Endothelial cell of umbilical vein (primary cell): ENCODE data around the gene STAU1. TPM values are rescaled to one million over a fixed set of nuclear protein-coding genes. Genes with fewer than 3 reads are reported as not detected.

Source experiments
- BruUV-seq: library from RNA; stranded (reverse); fragments of 400-500 nt; replicated peaks from 2 replicates; lab custom pipeline; 2021; lab: Mats Ljungman, UMichigan
- CTCF ChIA-PET: fragments of 300-600, 350-600 bp; sonication (Branson Sonifier 250); formaldehyde crosslinking; loops from one replicate; lab custom pipeline; 2021; ENCODE audit warnings: antibody characterized with exemption, inconsistent platforms; lab: Charles Lee
- POLR2A ChIA-PET: fragments of 300-600, 350-600 bp; sonication (Branson Sonifier 250); formaldehyde crosslinking; loops from one replicate; lab custom pipeline; 2021; ENCODE audit warnings: antibody characterized with exemption, inconsistent platforms; lab: Charles Lee
- DNase-seq: peaks from one replicate; pipeline ENCODE4 v3.0.0-alpha.2; 2011; ENCODE audit warnings: low read depth, low spot score
- FAIRE-seq: peaks from 2 replicates; lab custom pipeline; 2011; peaks lifted over from hg19 to GRCh38; lab: Jason Lieb, UNC
- H2AFZ ChIP-seq: 2 replicates; pipeline ENCODE4 v1.6.0; 2012; ENCODE audit warnings: low read depth, low read length, control low read depth, inconsistent platforms
- H3K27ac ChIP-seq: 2 replicates; pipeline ENCODE4 v1.5.1; 2011; ENCODE audit warnings: low read depth, mild to moderate bottlenecking, control low read depth, low read length, moderate library complexity; ENCODE audit not compliant: insufficient read depth
- H3K27me3 ChIP-seq, 2 experiments: 2 replicates each; pipeline versions ENCODE4 v1.6.0 to v1.6.1; 2011; ENCODE audit warnings: low read length in 2 of 2, mixed read lengths in 1 of 2; ENCODE audit not compliant: control insufficient read depth in 2 of 2, insufficient read depth in 2 of 2
- H3K36me3 ChIP-seq, 2 experiments: 2 replicates in 1 of 2; 3 replicates in 1 of 2; pipeline ENCODE4 v1.5.1; 2011; ENCODE audit warnings: low read length in 2 of 2, mild to moderate bottlenecking in 1 of 2, moderate library complexity in 1 of 2; ENCODE audit not compliant: control insufficient read depth in 2 of 2, insufficient read depth in 2 of 2; ENCODE audit errors: extremely low read depth in 1 of 2
- H3K4me1 ChIP-seq: 3 replicates; pipeline ENCODE4 v1.5.1; 2011; ENCODE audit warnings: mild to moderate bottlenecking, low read length; ENCODE audit not compliant: control insufficient read depth, insufficient read depth; ENCODE audit errors: extremely low read depth
- H3K4me2 ChIP-seq: 2 replicates; pipeline ENCODE4 v1.6.1; 2011; ENCODE audit warnings: low read length, control low read depth, mixed read lengths; ENCODE audit not compliant: insufficient read depth
- H3K4me3 ChIP-seq, 3 experiments: fragments of 200-600 bp in 1 of 3; sonication (generic), shearing (Covaris generic) in 1 of 3; replicated peaks in 1 of 3; 2 replicates each; pipeline ENCODE4 v1.5.1; 2011 to 2016; ENCODE audit warnings: control low read depth in 3 of 3, low read length in 3 of 3, mild to moderate bottlenecking in 2 of 3, inconsistent platforms in 1 of 3, low read depth in 1 of 3, moderate library complexity in 1 of 3; ENCODE audit not compliant: insufficient read depth in 1 of 3
- H3K79me2 ChIP-seq: 2 replicates; pipeline ENCODE4 v1.6.0; 2012; ENCODE audit warnings: low read length, inconsistent platforms; ENCODE audit not compliant: control insufficient read depth, insufficient read depth
- H3K9ac ChIP-seq: replicated peaks from 2 replicates; pipeline ENCODE3; 2011; ENCODE audit warnings: low read length, control low read depth; ENCODE audit not compliant: insufficient read depth; ENCODE audit errors: extremely low read depth
- H3K9me1 ChIP-seq: replicated peaks from 3 replicates; pipeline ENCODE4 v1.6.0; 2011; ENCODE audit warnings: mild to moderate bottlenecking, low read length; ENCODE audit not compliant: control insufficient read depth, insufficient read depth; ENCODE audit errors: extremely low read depth
- H3K9me3 ChIP-seq: replicated peaks from 2 replicates; pipeline ENCODE4 v1.5.1; 2012; ENCODE audit warnings: low read length, inconsistent platforms; ENCODE audit not compliant: control insufficient read depth, insufficient read depth
- H4K20me1 ChIP-seq: replicated peaks from 2 replicates; pipeline ENCODE3; 2011; ENCODE audit warnings: mild to moderate bottlenecking, low read length; ENCODE audit not compliant: control insufficient read depth, insufficient read depth; ENCODE audit errors: extremely low read depth
- EZH2 ChIP-seq: IDR thresholded peaks from 2 replicates; pipeline ENCODE4 v1.6.1; 2012; ENCODE audit warnings: borderline replicate concordance, low read depth, mild to moderate bottlenecking, moderate library complexity, low read length, inconsistent platforms; ENCODE audit not compliant: severe bottlenecking
- FOS ChIP-seq: IDR thresholded peaks from 2 replicates; pipeline ENCODE4 v1.6.1; 2011; ENCODE audit warnings: mild to moderate bottlenecking, low read length, moderate library complexity, borderline replicate concordance; ENCODE audit not compliant: insufficient read depth
- GATA2 ChIP-seq: IDR thresholded peaks from 2 replicates; pipeline ENCODE4 v1.7.0; 2011; ENCODE audit warnings: low read depth, mild to moderate bottlenecking, moderate library complexity, mixed read lengths, low read length; ENCODE audit not compliant: insufficient read length, insufficient read depth
- JUN ChIP-seq: IDR thresholded peaks from 2 replicates; pipeline ENCODE4 v1.6.1; 2011; ENCODE audit warnings: borderline replicate concordance, low read depth; ENCODE audit not compliant: insufficient read length, insufficient read depth
- MYC ChIP-seq: IDR thresholded peaks from one replicate; pipeline ENCODE4 v1.6.1; 2011; ENCODE audit warnings: mild to moderate bottlenecking, low read depth, low read length
- POLR2A ChIP-seq: IDR thresholded peaks from 2 replicates; pipeline ENCODE4 v1.6.1; 2012; ENCODE audit warnings: low read depth, mild to moderate bottlenecking, control low read depth, low read length
- POLR2AphosphoS5 ChIP-seq: IDR thresholded peaks from 2 replicates; pipeline ENCODE4 v1.6.1; 2012; ENCODE audit warnings: low read depth, mild to moderate bottlenecking, control low read depth, low read length, moderate library complexity; ENCODE audit not compliant: insufficient read depth
- dilution Hi-C: fragments of 300-500 bp; cut with MboI; formaldehyde crosslinking; loops from one replicate; pipeline ENCODE4 v1.15.0; 2019; ENCODE audit warnings: low sequenced_read_pairs; ENCODE audit not compliant: extremely low pct_ligation_motif_present
- intact Hi-C: fragments of 100-400 bp; cut with micrococcal nuclease; formaldehyde crosslinking; loops from one replicate; pipeline ENCODE4 v1.10.0; 2022
- polyA plus RNA-seq, 4 experiments: library from polyadenylated mRNA; depleted of rRNA in 3 of 4; stranded (reverse) in 3 of 4; unstranded in 1 of 4; fragments of >200 nt; gene quantifications; 2 replicates each; pipeline versions ENCODE4 v1.2.1 to v1.2.3, GENCODE V29; 2011 to 2012; ENCODE audit warnings: missing spikeins in 1 of 4
- total RNA-seq: library from RNA; stranded (reverse); gene quantifications from 2 replicates; pipeline ENCODE4 v1.2.3, GENCODE V29; 2021
- TF ChIP-seq, protein P1 (sequence below): IDR thresholded peaks from 2 replicates; pipeline ENCODE4 v1.6.1; 2011; ENCODE audit not compliant: insufficient read depth, insufficient read length
- TF ChIP-seq, protein P2 (sequence below), 2 donors: IDR thresholded peaks; 1 replicate in 1 of 2; 2 replicates in 1 of 2; pipeline ENCODE4 v1.5.1; 2011; ENCODE audit warnings: low read length in 2 of 2, mild to moderate bottlenecking in 2 of 2, moderate library complexity in 2 of 2, control low read depth in 1 of 2, inconsistent platforms in 1 of 2, low read depth in 1 of 2; ENCODE audit not compliant: insufficient read depth in 1 of 2; ENCODE audit errors: extremely low read depth in 1 of 2

The STAU1 gene
- total and polyA plus RNA-seq, 2 donors (not counting 3 experiments of a cell fraction or from before 2014, with no cell fraction given), result 53.1 to 98.1 TPM

DNA sequence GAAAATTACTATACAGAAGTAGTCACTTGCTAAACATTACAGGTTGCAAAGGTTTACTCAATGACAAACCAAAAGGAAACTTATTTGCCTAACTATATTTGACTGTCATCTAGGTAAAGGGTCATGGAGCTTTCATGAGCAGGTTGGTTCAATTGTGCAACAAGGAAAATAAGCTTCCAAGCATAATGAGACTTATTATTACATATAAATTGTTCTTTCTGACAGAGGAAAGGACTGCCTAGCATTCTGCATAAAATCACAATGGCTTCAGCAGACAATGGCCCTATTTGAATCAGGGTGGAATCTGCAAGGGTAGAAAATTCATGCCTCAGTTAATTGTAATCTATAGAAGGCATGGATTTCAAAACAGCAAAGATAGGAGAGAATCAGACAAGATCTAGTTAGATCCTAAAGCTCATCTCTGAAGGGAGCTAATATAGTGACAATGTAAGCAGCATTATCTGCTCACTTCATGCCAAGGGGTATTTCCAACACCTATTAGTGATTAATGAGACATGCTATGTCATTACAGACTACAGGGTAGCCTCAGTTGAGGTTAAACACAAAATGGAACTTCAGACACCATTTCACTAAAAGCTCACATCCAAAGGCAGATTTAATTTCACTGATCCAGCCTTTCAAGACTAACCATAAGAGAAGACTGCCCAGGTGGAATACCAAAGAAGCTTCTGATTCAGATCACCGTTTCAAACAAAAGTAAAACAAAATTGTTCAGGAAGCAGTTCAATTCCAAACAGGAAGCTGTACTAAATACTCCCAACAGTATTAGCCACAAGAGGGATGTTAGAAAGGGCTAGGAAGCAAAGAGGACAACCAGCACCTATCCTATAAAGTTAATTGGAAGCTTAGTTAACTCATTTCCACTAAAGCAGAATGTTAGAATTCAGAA is 8.5 kb downstream of the STAU1 start:
- Histone ChIP-seq H3K4me2 (peak overlapping the region; percentile 14), H3K4me1 (peaks cover 10% of the 10 kb centered on the region), H3K36me3 (peaks cover 0 to 3% of the 10 kb centered on the region in 2 experiments), H2AFZ (no peak overlapping the region), H3K4me3 (no peak overlapping the region), H3K79me2 (peaks cover 79% of the 10 kb centered on the region), H4K20me1 (peaks cover 8% of the 10 kb centered on the region), H3K9ac (no peak overlapping the region), H3K9me1 (no peaks in the 10 kb centered on the region), H3K27me3 (no peaks in the 10 kb centered on the region), H3K9me3 (no peaks in the 10 kb centered on the region), H3K27ac (no peak overlapping the region)
- CTCF ChIA-PET, result interaction anchor here (1.1 to 4.6 kb wide), 6 partner anchors 12 to 46 kb away, joined by 3 to 23 read pairs (median 10); no protein-coding TSS in a partner anchor
- FAIRE-seq (peak; percentile 4), DNase-seq (peak; percentile 28)
- TF ChIP-seq JUN, result no peak
- TF ChIP-seq GATA2, result no peak
- TF ChIP-seq FOS, result no peak
- TF ChIP-seq POLR2AphosphoS5, result no peak
- TF ChIP-seq POLR2A, result no peak
- TF ChIP-seq, protein P1, sequence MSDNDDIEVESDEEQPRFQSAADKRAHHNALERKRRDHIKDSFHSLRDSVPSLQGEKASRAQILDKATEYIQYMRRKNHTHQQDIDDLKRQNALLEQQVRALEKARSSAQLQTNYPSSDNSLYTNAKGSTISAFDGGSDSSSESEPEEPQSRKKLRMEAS, result no peak
- no peak for TF ChIP-seq EZH2
- TF ChIP-seq, protein P2, sequence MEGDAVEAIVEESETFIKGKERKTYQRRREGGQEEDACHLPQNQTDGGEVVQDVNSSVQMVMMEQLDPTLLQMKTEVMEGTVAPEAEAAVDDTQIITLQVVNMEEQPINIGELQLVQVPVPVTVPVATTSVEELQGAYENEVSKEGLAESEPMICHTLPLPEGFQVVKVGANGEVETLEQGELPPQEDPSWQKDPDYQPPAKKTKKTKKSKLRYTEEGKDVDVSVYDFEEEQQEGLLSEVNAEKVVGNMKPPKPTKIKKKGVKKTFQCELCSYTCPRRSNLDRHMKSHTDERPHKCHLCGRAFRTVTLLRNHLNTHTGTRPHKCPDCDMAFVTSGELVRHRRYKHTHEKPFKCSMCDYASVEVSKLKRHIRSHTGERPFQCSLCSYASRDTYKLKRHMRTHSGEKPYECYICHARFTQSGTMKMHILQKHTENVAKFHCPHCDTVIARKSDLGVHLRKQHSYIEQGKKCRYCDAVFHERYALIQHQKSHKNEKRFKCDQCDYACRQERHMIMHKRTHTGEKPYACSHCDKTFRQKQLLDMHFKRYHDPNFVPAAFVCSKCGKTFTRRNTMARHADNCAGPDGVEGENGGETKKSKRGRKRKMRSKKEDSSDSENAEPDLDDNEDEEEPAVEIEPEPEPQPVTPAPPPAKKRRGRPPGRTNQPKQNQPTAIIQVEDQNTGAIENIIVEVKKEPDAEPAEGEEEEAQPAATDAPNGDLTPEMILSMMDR (IDR thresholded peaks at IDR 0.05; ENCODE audit: extremely low read depth in 1 of 2, insufficient read depth in 1 of 2, low read depth in 1 of 2, low read length in 2 of 2), result no peak
- TF ChIP-seq MYC, result no peak
- intact Hi-C loops (no loop called here), dilution Hi-C loops (no loop called here)
- POLR2A ChIA-PET, result interaction anchor here (0.6 kb wide), 1 partner anchor 17 kb away, joined by 4 read pairs; no protein-coding TSS in a partner anchor
- BruUV-seq, result no TSS peak
